Measurements from ENCODE around the gene SEMA3C.
A peak's percentile ranks its signal among the peaks of the same experiment; 100 is the strongest.

DNA sequence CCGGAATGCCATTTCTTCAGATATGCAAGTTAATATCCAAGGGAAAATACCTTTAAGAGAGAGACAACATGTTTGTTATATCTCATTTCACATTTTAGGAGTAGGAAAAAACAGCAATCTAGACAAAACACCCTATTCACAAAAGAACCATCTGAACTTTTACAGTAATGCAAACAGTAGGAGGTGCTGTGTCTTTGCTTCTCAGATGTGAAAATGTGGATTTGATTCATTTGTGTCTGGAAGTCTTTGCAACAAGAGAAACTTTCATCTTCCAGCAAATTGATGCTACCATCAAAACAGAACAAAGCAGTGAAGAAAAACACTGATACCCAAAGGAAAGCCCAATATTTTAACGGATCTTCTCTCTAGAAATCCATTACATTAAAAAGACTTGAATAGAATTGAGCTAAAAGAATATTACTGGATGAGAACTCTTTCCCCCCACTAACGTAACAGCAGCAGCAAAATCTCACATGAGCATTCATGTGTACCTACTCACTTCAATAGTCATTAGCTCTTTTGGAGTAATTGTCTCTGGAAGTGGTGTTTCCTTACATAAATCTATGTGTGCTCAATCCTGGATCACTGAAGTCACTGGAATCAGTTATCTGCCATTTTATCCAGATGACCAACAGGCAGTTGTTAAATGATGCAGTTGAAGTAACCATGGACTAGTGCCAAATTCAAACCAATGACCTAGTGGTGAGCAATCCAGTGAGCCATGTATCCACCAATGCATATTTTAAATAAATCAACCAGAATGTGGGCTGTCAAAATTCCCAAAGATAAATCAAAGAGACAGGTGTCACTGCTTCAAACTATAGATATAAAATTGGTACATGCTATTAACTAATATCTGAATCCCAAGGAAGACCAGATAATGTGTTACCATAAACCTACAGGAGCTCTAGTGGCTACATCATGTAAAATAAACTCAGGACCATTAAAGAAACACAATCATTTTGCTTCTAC lies 1.8 kb downstream of the SEMA3C start:
- TF ChIP-seq EP300 (IDR thresholded peaks at IDR 0.05; ENCODE audit: borderline replicate concordance) (peak; percentile 46; the same call in 1 of the 2 replicates), TAF1 (IDR thresholded peaks at IDR 0.05; ENCODE audit: low read depth) (no peak), NFIC (IDR thresholded peaks at IDR 0.05) (peak; percentile 54), TEAD4 (IDR thresholded peaks at IDR 0.05) (no peak)
- TF ChIP-seq, protein P1, sequence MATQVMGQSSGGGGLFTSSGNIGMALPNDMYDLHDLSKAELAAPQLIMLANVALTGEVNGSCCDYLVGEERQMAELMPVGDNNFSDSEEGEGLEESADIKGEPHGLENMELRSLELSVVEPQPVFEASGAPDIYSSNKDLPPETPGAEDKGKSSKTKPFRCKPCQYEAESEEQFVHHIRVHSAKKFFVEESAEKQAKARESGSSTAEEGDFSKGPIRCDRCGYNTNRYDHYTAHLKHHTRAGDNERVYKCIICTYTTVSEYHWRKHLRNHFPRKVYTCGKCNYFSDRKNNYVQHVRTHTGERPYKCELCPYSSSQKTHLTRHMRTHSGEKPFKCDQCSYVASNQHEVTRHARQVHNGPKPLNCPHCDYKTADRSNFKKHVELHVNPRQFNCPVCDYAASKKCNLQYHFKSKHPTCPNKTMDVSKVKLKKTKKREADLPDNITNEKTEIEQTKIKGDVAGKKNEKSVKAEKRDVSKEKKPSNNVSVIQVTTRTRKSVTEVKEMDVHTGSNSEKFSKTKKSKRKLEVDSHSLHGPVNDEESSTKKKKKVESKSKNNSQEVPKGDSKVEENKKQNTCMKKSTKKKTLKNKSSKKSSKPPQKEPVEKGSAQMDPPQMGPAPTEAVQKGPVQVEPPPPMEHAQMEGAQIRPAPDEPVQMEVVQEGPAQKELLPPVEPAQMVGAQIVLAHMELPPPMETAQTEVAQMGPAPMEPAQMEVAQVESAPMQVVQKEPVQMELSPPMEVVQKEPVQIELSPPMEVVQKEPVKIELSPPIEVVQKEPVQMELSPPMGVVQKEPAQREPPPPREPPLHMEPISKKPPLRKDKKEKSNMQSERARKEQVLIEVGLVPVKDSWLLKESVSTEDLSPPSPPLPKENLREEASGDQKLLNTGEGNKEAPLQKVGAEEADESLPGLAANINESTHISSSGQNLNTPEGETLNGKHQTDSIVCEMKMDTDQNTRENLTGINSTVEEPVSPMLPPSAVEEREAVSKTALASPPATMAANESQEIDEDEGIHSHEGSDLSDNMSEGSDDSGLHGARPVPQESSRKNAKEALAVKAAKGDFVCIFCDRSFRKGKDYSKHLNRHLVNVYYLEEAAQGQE (IDR thresholded peaks at IDR 0.05; ENCODE audit: low read depth) = no peak
- TF ChIP-seq, protein P2, sequence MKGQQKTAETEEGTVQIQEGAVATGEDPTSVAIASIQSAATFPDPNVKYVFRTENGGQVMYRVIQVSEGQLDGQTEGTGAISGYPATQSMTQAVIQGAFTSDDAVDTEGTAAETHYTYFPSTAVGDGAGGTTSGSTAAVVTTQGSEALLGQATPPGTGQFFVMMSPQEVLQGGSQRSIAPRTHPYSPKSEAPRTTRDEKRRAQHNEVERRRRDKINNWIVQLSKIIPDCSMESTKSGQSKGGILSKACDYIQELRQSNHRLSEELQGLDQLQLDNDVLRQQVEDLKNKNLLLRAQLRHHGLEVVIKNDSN (IDR thresholded peaks at IDR 0.05) = no peak
- TF ChIP-seq, protein P3, sequence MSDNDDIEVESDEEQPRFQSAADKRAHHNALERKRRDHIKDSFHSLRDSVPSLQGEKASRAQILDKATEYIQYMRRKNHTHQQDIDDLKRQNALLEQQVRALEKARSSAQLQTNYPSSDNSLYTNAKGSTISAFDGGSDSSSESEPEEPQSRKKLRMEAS (IDR thresholded peaks at IDR 0.05) = no peak

Data from Ishikawa (cell line).